ENCODE data around the gene RBBP8.

Gene RBBP8

DNA sequence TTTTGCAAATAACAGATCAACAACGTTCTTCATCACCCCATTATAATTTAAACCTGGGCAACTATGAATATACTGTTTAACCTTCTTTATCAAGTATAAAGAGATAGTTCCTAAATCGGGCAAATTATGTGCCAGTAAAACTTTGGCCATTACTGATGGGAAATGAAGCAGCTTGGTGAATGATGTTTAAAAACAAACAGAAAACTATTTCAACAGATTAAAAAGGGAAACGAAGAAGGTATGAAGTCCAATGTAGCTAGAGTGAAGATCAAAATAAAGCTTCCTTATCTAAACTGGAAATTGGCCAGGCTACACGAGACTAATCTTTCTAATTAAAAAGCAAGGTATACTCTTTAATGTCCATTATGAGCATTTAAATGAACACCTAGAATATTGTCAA lies 6.7 kb upstream of the RBBP8 start:
- in situ Hi-C loops (cut with HindIII; ENCODE audit: low sequenced_read_pairs): no loop called here
- no peak overlapping the region for H3K4me3 ChIP-seq (ENCODE audit: low read depth, low read length)
- TF ChIP-seq, protein P1, sequence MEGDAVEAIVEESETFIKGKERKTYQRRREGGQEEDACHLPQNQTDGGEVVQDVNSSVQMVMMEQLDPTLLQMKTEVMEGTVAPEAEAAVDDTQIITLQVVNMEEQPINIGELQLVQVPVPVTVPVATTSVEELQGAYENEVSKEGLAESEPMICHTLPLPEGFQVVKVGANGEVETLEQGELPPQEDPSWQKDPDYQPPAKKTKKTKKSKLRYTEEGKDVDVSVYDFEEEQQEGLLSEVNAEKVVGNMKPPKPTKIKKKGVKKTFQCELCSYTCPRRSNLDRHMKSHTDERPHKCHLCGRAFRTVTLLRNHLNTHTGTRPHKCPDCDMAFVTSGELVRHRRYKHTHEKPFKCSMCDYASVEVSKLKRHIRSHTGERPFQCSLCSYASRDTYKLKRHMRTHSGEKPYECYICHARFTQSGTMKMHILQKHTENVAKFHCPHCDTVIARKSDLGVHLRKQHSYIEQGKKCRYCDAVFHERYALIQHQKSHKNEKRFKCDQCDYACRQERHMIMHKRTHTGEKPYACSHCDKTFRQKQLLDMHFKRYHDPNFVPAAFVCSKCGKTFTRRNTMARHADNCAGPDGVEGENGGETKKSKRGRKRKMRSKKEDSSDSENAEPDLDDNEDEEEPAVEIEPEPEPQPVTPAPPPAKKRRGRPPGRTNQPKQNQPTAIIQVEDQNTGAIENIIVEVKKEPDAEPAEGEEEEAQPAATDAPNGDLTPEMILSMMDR (IDR thresholded peaks at IDR 0.05; ENCODE audit: low read depth, low read length): no peak

GRCh38 chr18:22928339-22928738 lies 4.8 kb upstream of the RBBP8 start:
- in situ Hi-C loops (cut with HindIII; ENCODE audit: low sequenced_read_pairs): no loop called here
- TF ChIP-seq, protein P1 (IDR thresholded peaks at IDR 0.05; ENCODE audit: low read depth, low read length): no peak
- DNase-seq (ENCODE audit: low read depth, low spot score): no peak
- no peak overlapping the region for H3K4me3 ChIP-seq (ENCODE audit: low read depth, low read length)

More for the DNA sequence above, 6.7 kb upstream of the RBBP8 start:
- no peak for DNase-seq (ENCODE audit: low read depth, low spot score)

DNA sequence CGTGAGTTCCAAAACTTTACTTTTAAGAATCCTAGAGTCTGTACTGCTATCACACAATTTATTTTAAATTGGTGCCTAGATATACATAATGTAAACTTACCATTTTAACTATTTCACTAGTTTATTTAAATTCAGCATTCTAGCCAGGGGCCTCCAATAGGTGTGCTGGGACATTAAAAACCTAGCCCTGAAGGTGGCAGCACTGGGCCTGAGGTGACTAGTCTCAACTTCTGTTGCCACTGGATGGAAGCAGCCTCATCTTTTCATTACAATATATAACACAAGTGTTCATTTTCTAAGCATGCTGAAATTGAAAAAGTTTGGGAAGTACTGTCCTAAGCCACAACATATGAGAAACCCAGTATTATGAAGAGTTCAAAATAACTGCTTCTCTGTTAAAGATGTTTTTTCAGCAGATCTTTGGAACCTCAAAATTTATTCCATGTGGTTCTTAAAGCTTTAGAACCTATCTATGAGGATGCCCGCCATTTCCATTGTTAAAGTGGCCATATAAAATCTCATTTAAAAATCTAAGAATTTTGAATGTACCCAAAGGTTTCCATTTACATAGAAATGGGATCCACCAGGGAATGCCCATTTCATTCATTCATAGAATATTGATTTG lies 2.9 kb upstream of the RBBP8 start:
- in situ Hi-C loops (cut with HindIII; ENCODE audit: low sequenced_read_pairs): no loop called here
- no peak overlapping the region for H3K4me3 ChIP-seq (ENCODE audit: low read depth, low read length)
- peak; percentile 71 for DNase-seq (ENCODE audit: low read depth, low spot score)
- TF ChIP-seq, protein P1 (IDR thresholded peaks at IDR 0.05; ENCODE audit: low read depth, low read length): peak; percentile 78

DNA sequence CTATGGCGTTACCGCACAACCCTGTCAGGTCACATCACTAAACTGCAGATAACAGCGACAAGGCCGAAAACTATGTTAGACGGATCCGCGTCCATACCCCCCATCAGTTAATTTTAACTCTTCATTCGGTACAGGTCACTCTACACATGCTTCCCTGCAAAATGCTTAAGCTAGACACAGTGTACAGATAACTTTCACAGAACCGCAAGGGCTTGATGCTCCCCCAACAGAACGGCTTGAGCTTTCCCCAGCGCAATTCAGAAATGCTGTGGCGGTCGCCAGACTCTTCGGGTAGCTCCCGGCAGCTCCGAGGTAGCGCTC lies 283 bp upstream of the RBBP8 start:
- no peak for DNase-seq (ENCODE audit: low read depth, low spot score)
- in situ Hi-C loops (cut with HindIII; ENCODE audit: low sequenced_read_pairs): no loop called here
- H3K4me3 ChIP-seq (ENCODE audit: low read depth, low read length): peak overlapping the region; percentile 83
- TF ChIP-seq, protein P1 (IDR thresholded peaks at IDR 0.05; ENCODE audit: low read depth, low read length): no peak

DNA sequence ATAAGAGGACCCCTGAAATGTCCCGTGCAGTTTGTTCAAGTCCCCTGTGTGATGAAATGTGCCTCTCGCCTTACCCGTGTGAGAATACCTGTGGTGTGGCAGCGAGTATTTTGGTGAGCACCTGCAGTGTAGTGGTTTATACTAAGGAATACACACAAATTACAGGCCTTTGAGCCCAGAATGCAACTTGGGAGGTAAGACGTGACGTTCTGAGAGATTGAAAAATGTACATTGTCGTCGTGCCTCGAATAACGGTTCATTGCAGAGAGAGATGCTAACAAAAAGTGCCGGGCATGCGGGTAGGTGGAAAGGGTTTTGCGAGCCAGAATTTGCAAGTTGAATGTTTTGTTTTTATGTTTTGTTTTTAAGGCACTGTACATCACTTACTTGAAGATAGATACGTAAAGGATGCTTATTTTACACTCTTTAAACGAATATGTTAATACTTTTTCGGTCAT lies 867 bp downstream of the RBBP8 start:
- DNase-seq (ENCODE audit: low read depth, low spot score): no peak
- peak overlapping the region; percentile 83 for H3K4me3 ChIP-seq (ENCODE audit: low read depth, low read length)
- TF ChIP-seq, protein P1 (IDR thresholded peaks at IDR 0.05; ENCODE audit: low read depth, low read length): no peak
- in situ Hi-C loops (cut with HindIII; ENCODE audit: low sequenced_read_pairs): no loop called here

- TF ChIP-seq, protein P1 (IDR thresholded peaks at IDR 0.05; ENCODE audit: low read depth, low read length): no peak
- H3K4me3 ChIP-seq (ENCODE audit: low read depth, low read length): no peak overlapping the region
- DNase-seq (ENCODE audit: low read depth, low spot score): no peak
- in situ Hi-C loops (cut with HindIII; ENCODE audit: low sequenced_read_pairs): no loop called here
Observed at GRCh38 chr18:22934789-22935188, 1.7 kb downstream of the RBBP8 start.
